HEK293T (cell line): Measurements from ENCODE around the gene RBBP8NL.

Experiments
- BHLHE40 ChIP-seq: fragments of 450-650 bp; IDR thresholded peaks from 2 replicates; pipeline ENCODE4 v1.6.1; 2016; ENCODE audit warnings: mild to moderate bottlenecking, moderate library complexity, borderline replicate concordance
- ELF4 ChIP-seq: fragments of 450-650 bp; IDR thresholded peaks from 2 replicates; pipeline ENCODE4 v1.6.1; 2017; ENCODE audit warnings: antibody characterized with exemption
- FOXA1 ChIP-seq: fragments of 450-650 bp; IDR thresholded peaks from 2 replicates; pipeline ENCODE4 v1.6.1; 2016; ENCODE audit warnings: mild to moderate bottlenecking
- HDGF ChIP-seq: fragments of 450-650 bp; IDR thresholded peaks from 2 replicates; pipeline ENCODE4 v1.6.1; 2017; ENCODE audit warnings: antibody characterized with exemption, borderline replicate concordance
- LEF1 ChIP-seq: fragments of 450-650 bp; IDR thresholded peaks from 2 replicates; pipeline ENCODE4 v1.6.1; 2017; ENCODE audit warnings: mild to moderate bottlenecking, borderline replicate concordance
- PKNOX1 ChIP-seq: fragments of 450-650 bp; IDR thresholded peaks from 2 replicates; pipeline ENCODE4 v1.6.1; 2016
- SUZ12 ChIP-seq: fragments of 450-650 bp; IDR thresholded peaks from 2 replicates; pipeline ENCODE4 v1.6.1; 2016; ENCODE audit warnings: mild to moderate bottlenecking
- ZNF384 ChIP-seq: fragments of 450-650 bp; IDR thresholded peaks from 2 replicates; pipeline ENCODE4 v1.6.1; 2016

GRCh38 chr20:62462976-62463592 is 35.7 kb upstream of the RBBP8NL start:
- no peak for TF ChIP-seq PKNOX1
- no peak for TF ChIP-seq HDGF
- TF ChIP-seq BHLHE40, result no peak
- no peak for TF ChIP-seq ZNF384
- TF ChIP-seq LEF1, result no peak
- TF ChIP-seq SUZ12, result no peak
- TF ChIP-seq FOXA1, result no peak
- no peak for TF ChIP-seq ELF4
